WTC11 (cell line): ENCODE measurements around the gene CCDC152.

ENCODE experiments used
- CTCF ChIP-seq: fragments of 200-600 bp; IDR thresholded peaks from 2 replicates; pipeline ENCODE4 v1.8.0; 2022; ENCODE audit warnings: antibody characterized with exemption
- E2F4 ChIP-seq: sonication (generic); formaldehyde crosslinking; IDR thresholded peaks from 2 replicates; pipeline ENCODE4 v1.8.1; 2022; ENCODE audit warnings: low read depth, mild to moderate bottlenecking, moderate library complexity, missing genetic modification reagents, borderline replicate concordance
- FOXP1 ChIP-seq: sonication (generic); formaldehyde crosslinking; IDR thresholded peaks from 2 replicates; pipeline ENCODE4 v1.8.0; 2022; ENCODE audit warnings: missing genetic modification reagents, mild to moderate bottlenecking, moderate library complexity, borderline replicate concordance
- FOXP4 ChIP-seq: sonication (generic); formaldehyde crosslinking; IDR thresholded peaks from 2 replicates; pipeline ENCODE4 v1.8.0; 2022; ENCODE audit warnings: mild to moderate bottlenecking, missing genetic modification reagents
- IRF1 ChIP-seq: sonication (generic); formaldehyde crosslinking; IDR thresholded peaks from 2 replicates; pipeline ENCODE4 v1.8.0; 2023; ENCODE audit warnings: missing genetic modification reagents
- IRF2 ChIP-seq: sonication (generic); formaldehyde crosslinking; IDR thresholded peaks from 2 replicates; pipeline ENCODE4 v1.8.0; 2022; ENCODE audit warnings: low read depth, missing genetic modification reagents, borderline replicate concordance
- JUN ChIP-seq: sonication (generic); formaldehyde crosslinking; IDR thresholded peaks from 2 replicates; pipeline ENCODE4 v1.8.0; 2023; ENCODE audit warnings: mild to moderate bottlenecking, missing genetic modification reagents
- MAX ChIP-seq: sonication (generic); formaldehyde crosslinking; IDR thresholded peaks from 2 replicates; pipeline ENCODE4 v1.8.0; 2022; ENCODE audit warnings: mild to moderate bottlenecking, missing genetic modification reagents
- NFYB ChIP-seq: sonication (generic); formaldehyde crosslinking; conservative IDR thresholded peaks from 2 replicates; pipeline ENCODE4 v1.8.0; 2022; ENCODE audit warnings: low read depth, missing genetic modification reagents
- NR2C2 ChIP-seq: sonication (generic); formaldehyde crosslinking; IDR thresholded peaks from 2 replicates; pipeline ENCODE4 v1.8.0; 2022; ENCODE audit warnings: mild to moderate bottlenecking, missing genetic modification reagents
- ZNF121 ChIP-seq: sonication (generic); formaldehyde crosslinking; IDR thresholded peaks from 2 replicates; pipeline ENCODE4 v1.8.0; 2023; ENCODE audit warnings: missing genetic modification reagents

GRCh38 chr5:42770003-42770402, 13.4 kb downstream of the CCDC152 start:
- TF ChIP-seq NFYB (CRISPR knock-in tag), result no peak
- no peak for TF ChIP-seq CTCF
- TF ChIP-seq MAX (CRISPR knock-in tag), result no peak
- TF ChIP-seq FOXP4 (CRISPR knock-in tag), result no peak
- no peak for TF ChIP-seq IRF1 (CRISPR knock-in tag)
- no peak for TF ChIP-seq NR2C2 (CRISPR knock-in tag)
- no peak for TF ChIP-seq IRF2
- TF ChIP-seq ZNF121, result no peak
- TF ChIP-seq JUN (CRISPR knock-in tag), result no peak
- TF ChIP-seq FOXP1, result no peak
- TF ChIP-seq E2F4 (CRISPR knock-in tag), result no peak
